H1 (cell line): Measurements from ENCODE around the gene ITSN1.

ENCODE experiments used
- CTCF ChIP-seq, 3 experiments: IDR thresholded peaks; 1 replicate in 2 of 3; 2 replicates in 1 of 3; pipeline versions ENCODE4 v1.5.1 to v1.6.1; 2011; ENCODE audit warnings: low read length in 3 of 3, mild to moderate bottlenecking in 3 of 3, inconsistent platforms in 2 of 3, low read depth in 1 of 3, moderate library complexity in 1 of 3; ENCODE audit not compliant: insufficient read depth in 1 of 3; ENCODE audit errors: control extremely low read depth in 1 of 3
- NRF1 ChIP-seq: IDR thresholded peaks from 2 replicates; pipeline ENCODE4 v1.6.1; 2011; ENCODE audit warnings: mild to moderate bottlenecking, low read depth, low read length, improper control_type of control experiment
- POU5F1 ChIP-seq: IDR thresholded peaks from 2 replicates; pipeline ENCODE4 v1.6.1; 2011; ENCODE audit warnings: low read depth, mild to moderate bottlenecking, low read length, moderate library complexity
- RAD21 ChIP-seq, 2 experiments: IDR thresholded peaks in 1 of 2; conservative IDR thresholded peaks in 1 of 2; 2 replicates each; pipeline ENCODE4 v1.6.1; 2011; ENCODE audit warnings: low read depth in 2 of 2, low read length in 2 of 2, improper control_type of control experiment in 1 of 2, inconsistent platforms in 1 of 2, mild to moderate bottlenecking in 1 of 2, moderate library complexity in 1 of 2
- RBBP5 ChIP-seq: IDR thresholded peaks from 2 replicates; pipeline ENCODE4 v1.7.1; 2012; ENCODE audit warnings: low read depth, mild to moderate bottlenecking, inconsistent platforms, low read length, moderate library complexity, borderline replicate concordance
- RFX5 ChIP-seq: IDR thresholded peaks from 2 replicates; pipeline ENCODE4 v1.6.1; 2011; ENCODE audit warnings: low read depth, low read length, improper control_type of control experiment, borderline replicate concordance

GRCh38 chr21:33734291-33734690, 92.0 kb downstream of the ITSN1 start:
- no peak for TF ChIP-seq CTCF (IDR thresholded peaks at IDR 0.05; ENCODE audit: control extremely low read depth in 1 of 3, insufficient read depth in 1 of 3, low read depth in 1 of 3, low read length in 3 of 3)
- TF ChIP-seq POU5F1, result no peak
- TF ChIP-seq NRF1, result no peak
- no peak for TF ChIP-seq RBBP5
- TF ChIP-seq RFX5, result no peak
- no peak for TF ChIP-seq RAD21 (IDR thresholded peaks at IDR 0.05 in 1 of 2, conservative IDR thresholded peaks at IDR 0.05 in 1 of 2; ENCODE audit: low read depth in 2 of 2, low read length in 2 of 2)
